ENCODE data around the gene SET. TPM values are rescaled to one million over a fixed set of nuclear protein-coding genes. Genes with fewer than 3 reads are reported as not detected.

The SET gene
- total RNA-seq, 4 donors from 2014 or later, result 72.3 to 148 (median 83.9) TPM

- Histone ChIP-seq H3K4me3 (no peak overlapping the region), H3K9me3 (no peaks in the 10 kb centered on the region), H3K27me3 (no peaks in the 10 kb centered on the region), H3K4me1 (peaks cover 0 to 11% (median 1%) of the 10 kb centered on the region in 4 donors), H3K36me3 (peaks cover 0 to 5% (median 0%) of the 10 kb centered on the region in 3 donors), H3K27ac (no peak overlapping the region)
- no peak for DNase-seq
- no peak for TF ChIP-seq POLR2A (IDR thresholded peaks at IDR 0.05)
- TF ChIP-seq, protein P1, sequence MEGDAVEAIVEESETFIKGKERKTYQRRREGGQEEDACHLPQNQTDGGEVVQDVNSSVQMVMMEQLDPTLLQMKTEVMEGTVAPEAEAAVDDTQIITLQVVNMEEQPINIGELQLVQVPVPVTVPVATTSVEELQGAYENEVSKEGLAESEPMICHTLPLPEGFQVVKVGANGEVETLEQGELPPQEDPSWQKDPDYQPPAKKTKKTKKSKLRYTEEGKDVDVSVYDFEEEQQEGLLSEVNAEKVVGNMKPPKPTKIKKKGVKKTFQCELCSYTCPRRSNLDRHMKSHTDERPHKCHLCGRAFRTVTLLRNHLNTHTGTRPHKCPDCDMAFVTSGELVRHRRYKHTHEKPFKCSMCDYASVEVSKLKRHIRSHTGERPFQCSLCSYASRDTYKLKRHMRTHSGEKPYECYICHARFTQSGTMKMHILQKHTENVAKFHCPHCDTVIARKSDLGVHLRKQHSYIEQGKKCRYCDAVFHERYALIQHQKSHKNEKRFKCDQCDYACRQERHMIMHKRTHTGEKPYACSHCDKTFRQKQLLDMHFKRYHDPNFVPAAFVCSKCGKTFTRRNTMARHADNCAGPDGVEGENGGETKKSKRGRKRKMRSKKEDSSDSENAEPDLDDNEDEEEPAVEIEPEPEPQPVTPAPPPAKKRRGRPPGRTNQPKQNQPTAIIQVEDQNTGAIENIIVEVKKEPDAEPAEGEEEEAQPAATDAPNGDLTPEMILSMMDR (IDR thresholded peaks at IDR 0.05), result no peak
These were observed 29.0 kb downstream of the SET start for GRCh38 chr9:128718047-128718446.

DNA sequence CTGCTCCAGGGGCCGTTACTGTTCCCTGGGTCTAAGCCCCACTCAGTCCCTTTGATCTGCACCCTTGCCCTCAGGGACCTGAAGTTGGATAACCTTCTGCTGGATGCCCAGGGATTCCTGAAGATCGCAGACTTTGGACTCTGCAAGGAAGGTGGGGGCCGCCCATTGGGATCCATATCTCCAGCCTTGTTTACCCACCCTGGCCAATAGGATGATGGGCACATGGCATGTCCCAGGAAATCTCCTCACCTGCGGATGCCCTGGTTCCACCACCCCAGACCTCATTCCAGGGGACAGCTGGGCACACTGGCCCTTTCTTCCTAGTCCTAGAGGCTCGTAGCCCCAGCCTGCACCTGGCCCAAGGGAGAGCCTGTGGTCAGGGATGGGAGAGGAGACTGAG, 29.5 kb downstream of the SET start:
- H3K27me3 ChIP-seq, result no peaks in the 10 kb centered on the region
- no peaks in the 10 kb centered on the region for H3K9me3 ChIP-seq
- H3K4me3 ChIP-seq, result no peak overlapping the region
- no peak overlapping the region for H3K27ac ChIP-seq
- peak in 1 of 3 donors; percentile 54 for DNase-seq
- peaks cover 0 to 15% (median 4%) of the 10 kb centered on the region in 4 donors for H3K4me1 ChIP-seq
- TF ChIP-seq, protein P1 (IDR thresholded peaks at IDR 0.05), result no peak
- TF ChIP-seq POLR2A (IDR thresholded peaks at IDR 0.05), result no peak
- H3K36me3 ChIP-seq, result peaks cover 0 to 5% (median 0%) of the 10 kb centered on the region in 3 donors

- Histone ChIP-seq H3K4me3 (no peak overlapping the region), H3K36me3 (peaks cover 0 to 5% (median 0%) of the 10 kb centered on the region in 3 donors), H3K4me1 (peaks cover 0 to 16% (median 4%) of the 10 kb centered on the region in 4 donors), H3K27ac (peak overlapping the region in 3 of 4 donors; percentile 27 to 85 (median 75)), H3K27me3 (no peaks in the 10 kb centered on the region), H3K9me3 (no peaks in the 10 kb centered on the region)
- DNase-seq, result no peak
- TF ChIP-seq POLR2A (IDR thresholded peaks at IDR 0.05), result no peak
- TF ChIP-seq, protein P1 (IDR thresholded peaks at IDR 0.05), result no peak
These were observed 31.0 kb downstream of the SET start for GRCh38 chr9:128719919-128720605.

DNA sequence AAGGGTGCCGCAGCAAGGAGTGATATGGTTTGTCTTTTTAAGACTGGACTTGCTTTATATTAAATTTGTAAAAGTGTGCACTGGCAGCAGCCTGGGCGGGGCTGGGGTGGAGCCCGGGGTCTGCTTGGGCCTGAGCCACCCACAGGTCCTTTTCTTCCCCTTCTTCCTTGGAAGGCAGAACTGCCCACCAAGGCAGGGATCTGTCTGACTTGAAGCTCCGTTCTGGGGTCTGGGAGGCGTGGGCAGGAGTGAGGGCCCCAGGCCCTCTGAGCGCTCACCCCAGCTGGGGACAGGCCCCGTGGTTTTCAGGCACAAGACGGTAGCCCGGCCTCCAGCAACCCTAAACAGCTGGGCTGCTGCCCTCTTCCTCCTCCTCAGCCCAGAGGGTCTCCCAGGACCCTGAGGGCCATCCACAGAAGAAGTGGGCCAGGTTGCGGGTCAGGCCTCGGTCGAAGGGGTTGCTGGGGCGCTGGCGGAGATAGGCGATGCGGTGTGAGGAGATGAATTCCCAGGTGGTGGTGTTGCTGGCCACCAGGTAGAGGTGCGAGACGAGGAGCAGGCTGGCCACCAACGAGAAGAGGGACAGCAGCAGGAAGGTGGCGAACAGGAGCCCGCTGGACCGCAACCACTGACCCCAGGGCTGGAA, 31.9 kb downstream of the SET start:
- TF ChIP-seq, protein P1 (IDR thresholded peaks at IDR 0.05), result no peak
- no peak for TF ChIP-seq POLR2A (IDR thresholded peaks at IDR 0.05)
- Histone ChIP-seq H3K4me1 (peaks cover 0 to 16% (median 4%) of the 10 kb centered on the region in 4 donors), H3K36me3 (peaks cover 0 to 5% (median 0%) of the 10 kb centered on the region in 3 donors), H3K27ac (no peak overlapping the region), H3K4me3 (no peak overlapping the region), H3K9me3 (no peaks in the 10 kb centered on the region), H3K27me3 (no peaks in the 10 kb centered on the region)
- no peak for DNase-seq

DNA sequence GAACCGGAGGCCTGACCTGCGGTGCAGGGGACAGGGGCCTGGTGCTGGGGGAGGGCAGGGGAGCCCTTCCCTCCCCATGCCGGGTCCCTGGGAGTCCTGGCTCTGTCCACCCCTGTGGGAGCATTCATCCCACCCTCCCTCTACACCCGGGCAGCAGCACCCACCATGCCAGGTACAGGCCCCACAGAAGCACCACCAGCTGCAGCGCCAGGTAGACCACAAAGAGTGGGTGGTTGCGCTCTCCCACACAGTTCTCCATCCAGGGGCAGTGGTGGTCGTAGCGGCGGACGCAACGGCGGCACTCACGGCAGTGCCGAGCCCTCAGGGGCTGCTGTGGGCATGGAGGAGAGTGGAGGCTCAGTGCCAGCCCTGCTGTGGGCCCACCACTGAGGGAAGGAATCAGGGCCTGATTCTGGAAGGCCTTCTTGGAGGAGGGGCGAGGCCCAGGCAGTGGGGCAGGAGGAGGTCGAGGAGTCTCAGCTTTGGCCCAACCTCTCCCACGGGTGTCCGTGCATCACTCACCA, 32.5 kb downstream of the SET start:
- TF ChIP-seq, protein P1 (IDR thresholded peaks at IDR 0.05), result no peak
- no peak for TF ChIP-seq POLR2A (IDR thresholded peaks at IDR 0.05)
- Histone ChIP-seq H3K27me3 (no peaks in the 10 kb centered on the region), H3K4me1 (peaks cover 0 to 16% (median 4%) of the 10 kb centered on the region in 4 donors), H3K4me3 (no peak overlapping the region), H3K9me3 (no peaks in the 10 kb centered on the region), H3K27ac (no peak overlapping the region), H3K36me3 (peaks cover 0 to 5% (median 0%) of the 10 kb centered on the region in 3 donors)
- DNase-seq, result no peak

Data from Peyer's patch (tissue), 4 donors.